Stomach smooth muscle (tissue), 2 donors: Measurements from ENCODE around the gene CAGE1.

ENCODE experiments used
- H3K27ac ChIP-seq: one replicate; pipeline ENCODE4 v1.7.0; 2013; ENCODE audit warnings: mild to moderate bottlenecking, low read length, inconsistent platforms
- H3K27me3 ChIP-seq, 2 donors: one replicate each; pipeline ENCODE4 v1.7.0; 2013; ENCODE audit warnings: low read length in 2 of 2; ENCODE audit not compliant: insufficient read depth in 2 of 2, control insufficient read depth in 1 of 2
- H3K36me3 ChIP-seq, 2 donors: one replicate each; pipeline ENCODE4 v1.7.0; 2013; ENCODE audit warnings: low read length in 2 of 2; ENCODE audit not compliant: control insufficient read depth in 2 of 2, insufficient read depth in 2 of 2
- H3K4me1 ChIP-seq: one replicate; pipeline ENCODE4 v1.7.0; 2013; ENCODE audit warnings: low read length; ENCODE audit not compliant: control insufficient read depth, insufficient read depth
- H3K4me3 ChIP-seq, 2 donors: one replicate each; pipeline ENCODE4 v1.7.0; 2013; ENCODE audit warnings: low read length in 2 of 2
- H3K9ac ChIP-seq, 2 donors: one replicate each; pipeline ENCODE4 v1.7.0; 2013; ENCODE audit warnings: low read length in 2 of 2, mild to moderate bottlenecking in 1 of 2
- H3K9me3 ChIP-seq, 2 donors: one replicate each; pipeline ENCODE4 v1.7.0; 2013; ENCODE audit warnings: low read length in 2 of 2; ENCODE audit not compliant: control insufficient read depth in 2 of 2
- donor health status: healthy.
- donor health status: Pancreatic carcinoma.

Gene CAGE1

GRCh38 chr6:7285416-7285815, 104.1 kb downstream of the CAGE1 start:
- Histone ChIP-seq H3K27ac (no peak overlapping the region), H3K27me3 (no peaks in the 10 kb centered on the region), H3K9ac (no peak overlapping the region), H3K9me3 (no peaks in the 10 kb centered on the region), H3K36me3 (peaks cover 24 to 32% of the 10 kb centered on the region in 2 donors), H3K4me1 (peaks cover 3% of the 10 kb centered on the region), H3K4me3 (no peak overlapping the region)

DNA sequence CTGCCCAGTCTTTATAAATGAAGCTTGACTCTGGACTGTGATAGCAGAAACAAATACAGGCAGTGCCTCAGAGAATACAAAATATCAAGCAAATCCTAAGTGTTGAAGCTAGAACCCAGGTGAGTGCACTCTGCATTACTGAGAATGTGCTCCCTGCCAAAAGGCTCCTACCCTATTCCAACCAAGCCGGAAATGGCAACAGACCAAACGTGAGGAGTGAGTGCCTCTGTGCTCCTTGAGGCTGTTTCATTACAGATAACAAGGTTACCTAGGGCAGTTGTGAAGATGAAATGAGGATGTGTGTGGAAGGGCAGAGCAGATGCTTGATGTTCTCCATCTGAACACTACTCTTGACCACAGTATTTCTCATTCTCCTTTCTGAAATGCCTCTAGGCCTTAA, 105.9 kb downstream of the CAGE1 start:
- Histone ChIP-seq H3K9ac (no peak overlapping the region), H3K4me3 (no peak overlapping the region), H3K9me3 (no peaks in the 10 kb centered on the region), H3K4me1 (peaks cover 8% of the 10 kb centered on the region), H3K27ac (no peak overlapping the region), H3K27me3 (no peaks in the 10 kb centered on the region), H3K36me3 (peaks cover 17 to 20% of the 10 kb centered on the region in 2 donors)

GRCh38 chr6:7282097-7282906, 107.2 kb downstream of the CAGE1 start:
- no peak overlapping the region for H3K27ac ChIP-seq
- no peak overlapping the region for H3K9ac ChIP-seq
- H3K4me3 ChIP-seq: no peak overlapping the region
- H3K27me3 ChIP-seq: no peaks in the 10 kb centered on the region
- peaks cover 11 to 12% of the 10 kb centered on the region in 2 donors for H3K36me3 ChIP-seq
- no peaks in the 10 kb centered on the region for H3K9me3 ChIP-seq
- H3K4me1 ChIP-seq: peaks cover 8% of the 10 kb centered on the region
